Omental fat pad (tissue), 4 donors: ENCODE results near the gene SOX4. TPM values are rescaled to one million over a fixed set of nuclear protein-coding genes. Genes with fewer than 3 reads are reported as not detected.

Experiments
- ATAC-seq: fragments of 150-250 bp; one replicate; pipeline ENCODE4 v1.9.1; 2016; ENCODE audit warnings: mild to moderate bottlenecking, moderate library complexity; ENCODE audit not compliant: low FRiP score
- DNase-seq: peaks from one replicate; pipeline ENCODE4 v3.0.0-alpha.2; 2019; ENCODE audit warnings: low spot score
- total RNA-seq, 4 donors: library from RNA; depleted of rRNA; stranded (reverse); fragments of >200 nt; gene quantifications; one replicate each; pipeline ENCODE4 v1.1.0, GENCODE V29; 2016
- TF ChIP-seq, protein P1 (sequence below), 3 donors: fragments of 450-650 bp; IDR thresholded peaks; one replicate each; pipeline ENCODE4 v1.5.1; 2016 to 2017; ENCODE audit warnings: antibody characterized with exemption in 3 of 3, mild to moderate bottlenecking in 3 of 3, moderate library complexity in 2 of 3

The SOX4 gene
- total RNA-seq, 4 donors from 2014 or later, result 6.8 to 12.1 (median 9.4) TPM

- TF ChIP-seq, protein P1, sequence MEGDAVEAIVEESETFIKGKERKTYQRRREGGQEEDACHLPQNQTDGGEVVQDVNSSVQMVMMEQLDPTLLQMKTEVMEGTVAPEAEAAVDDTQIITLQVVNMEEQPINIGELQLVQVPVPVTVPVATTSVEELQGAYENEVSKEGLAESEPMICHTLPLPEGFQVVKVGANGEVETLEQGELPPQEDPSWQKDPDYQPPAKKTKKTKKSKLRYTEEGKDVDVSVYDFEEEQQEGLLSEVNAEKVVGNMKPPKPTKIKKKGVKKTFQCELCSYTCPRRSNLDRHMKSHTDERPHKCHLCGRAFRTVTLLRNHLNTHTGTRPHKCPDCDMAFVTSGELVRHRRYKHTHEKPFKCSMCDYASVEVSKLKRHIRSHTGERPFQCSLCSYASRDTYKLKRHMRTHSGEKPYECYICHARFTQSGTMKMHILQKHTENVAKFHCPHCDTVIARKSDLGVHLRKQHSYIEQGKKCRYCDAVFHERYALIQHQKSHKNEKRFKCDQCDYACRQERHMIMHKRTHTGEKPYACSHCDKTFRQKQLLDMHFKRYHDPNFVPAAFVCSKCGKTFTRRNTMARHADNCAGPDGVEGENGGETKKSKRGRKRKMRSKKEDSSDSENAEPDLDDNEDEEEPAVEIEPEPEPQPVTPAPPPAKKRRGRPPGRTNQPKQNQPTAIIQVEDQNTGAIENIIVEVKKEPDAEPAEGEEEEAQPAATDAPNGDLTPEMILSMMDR (IDR thresholded peaks at IDR 0.05), result no peak
- DNase-seq (no peak), ATAC-seq (no peak)
Observed at GRCh38 chr6:21597801-21598673, 4.5 kb downstream of the SOX4 start.

- ATAC-seq (no peak), DNase-seq (no peak)
- TF ChIP-seq, protein P1 (IDR thresholded peaks at IDR 0.05), result no peak
Observed at GRCh38 chr6:21598674-21599023, 5.1 kb downstream of the SOX4 start.

GRCh38 chr6:21599051-21599696 is 5.6 kb downstream of the SOX4 start:
- DNase-seq (no peak), ATAC-seq (no peak)
- TF ChIP-seq, protein P1 (IDR thresholded peaks at IDR 0.05), result no peak

DNA sequence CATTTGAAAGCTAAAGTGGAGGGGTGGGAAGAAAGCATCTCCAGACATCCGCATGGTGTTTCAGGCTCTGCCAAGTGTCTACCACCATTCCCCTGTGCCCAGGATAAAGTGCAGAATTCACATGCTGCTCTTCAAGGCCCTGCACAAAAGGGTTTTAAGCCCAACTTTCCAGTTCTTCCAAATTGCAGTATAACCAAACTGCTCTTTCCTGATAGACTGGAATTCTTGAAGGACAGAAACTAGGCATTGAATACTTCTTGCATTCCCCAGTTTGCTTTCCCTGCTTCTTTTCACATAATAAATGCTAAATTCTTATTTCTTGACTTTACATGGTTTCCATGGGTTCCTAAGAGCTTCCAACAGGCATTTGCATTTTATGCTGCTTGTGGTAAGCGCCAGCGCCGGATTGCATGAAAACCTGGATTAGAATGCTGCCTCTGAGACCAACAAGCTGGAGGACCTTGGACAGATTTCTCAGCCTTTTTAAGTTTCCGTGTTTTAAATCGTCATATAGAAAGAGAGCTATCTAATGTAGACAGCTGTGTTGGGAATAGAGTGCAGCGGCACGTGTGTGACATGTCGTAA is 7.9 kb downstream of the SOX4 start:
- ATAC-seq (no peak), DNase-seq (no peak)
- TF ChIP-seq, protein P1 (IDR thresholded peaks at IDR 0.05), result no peak

GRCh38 chr6:21601932-21602390 is 8.4 kb downstream of the SOX4 start:
- no peak for ATAC-seq
- TF ChIP-seq, protein P1 (IDR thresholded peaks at IDR 0.05), result no peak
- no peak for DNase-seq

- TF ChIP-seq, protein P1 (IDR thresholded peaks at IDR 0.05), result no peak
- ATAC-seq, result no peak
- DNase-seq, result no peak
Observed at GRCh38 chr6:21603082-21603952, 9.8 kb downstream of the SOX4 start.
